ENCODE data around the gene NMNAT3. TPM values are rescaled to one million over a fixed set of nuclear protein-coding genes. Genes with fewer than 3 reads are reported as not detected.
A peak's percentile ranks its signal among the peaks of the same experiment; 100 is the strongest.

The NMNAT3 gene
- total RNA-seq, 1 donor from 2014 or later = 3.9 TPM

- FAIRE-seq = no peak
- TF ChIP-seq CTCF (IDR thresholded peaks at IDR 0.05; ENCODE audit: insufficient read depth, low read length, severe bottlenecking) = no peak
These were observed 31.3 kb downstream of the NMNAT3 start for GRCh38 chr3:139646512-139646911.

GRCh38 chr3:139642996-139643395 is 34.8 kb downstream of the NMNAT3 start:
- Histone ChIP-seq H3K36me3 (ENCODE audit: control insufficient read depth, insufficient read depth, low read length) (no peaks in the 10 kb centered on the region), H3K27me3 (ENCODE audit: control insufficient read depth, insufficient read depth, low read length) (no peaks in the 10 kb centered on the region), H3K4me3 (ENCODE audit: low read depth, low read length) (no peak overlapping the region)
- TF ChIP-seq CTCF (IDR thresholded peaks at IDR 0.05; ENCODE audit: insufficient read depth, low read length, severe bottlenecking) = no peak
- FAIRE-seq (no peak), DNase-seq (ENCODE audit: low read depth) (no peak)

More at GRCh38 chr3:139646512-139646911, 31.3 kb downstream of the NMNAT3 start:
- H3K4me3 ChIP-seq (ENCODE audit: low read depth, low read length) = no peak overlapping the region
- no peak for DNase-seq (ENCODE audit: low read depth)
- no peaks in the 10 kb centered on the region for H3K36me3 ChIP-seq (ENCODE audit: control insufficient read depth, insufficient read depth, low read length)
- H3K27me3 ChIP-seq (ENCODE audit: control insufficient read depth, insufficient read depth, low read length) = no peaks in the 10 kb centered on the region

- DNase-seq (ENCODE audit: low read depth) = peak; percentile 26
- Histone ChIP-seq H3K4me3 (ENCODE audit: low read depth, low read length) (no peak overlapping the region), H3K27me3 (ENCODE audit: control insufficient read depth, insufficient read depth, low read length) (no peaks in the 10 kb centered on the region), H3K36me3 (ENCODE audit: control insufficient read depth, insufficient read depth, low read length) (no peaks in the 10 kb centered on the region)
- no peak for TF ChIP-seq CTCF (IDR thresholded peaks at IDR 0.05; ENCODE audit: insufficient read depth, low read length, severe bottlenecking)
- no peak for FAIRE-seq
These were observed 37.3 kb downstream of the NMNAT3 start for GRCh38 chr3:139640456-139640855.

GRCh38 chr3:139639662-139640061 is 38.1 kb downstream of the NMNAT3 start:
- no peak for TF ChIP-seq CTCF (IDR thresholded peaks at IDR 0.05; ENCODE audit: insufficient read depth, low read length, severe bottlenecking)
- Histone ChIP-seq H3K27me3 (ENCODE audit: control insufficient read depth, insufficient read depth, low read length) (no peaks in the 10 kb centered on the region), H3K4me3 (ENCODE audit: low read depth, low read length) (no peak overlapping the region), H3K36me3 (ENCODE audit: control insufficient read depth, insufficient read depth, low read length) (no peaks in the 10 kb centered on the region)
- DNase-seq (ENCODE audit: low read depth) = no peak
- FAIRE-seq = no peak

GRCh38 chr3:139638518-139638917 is 39.3 kb downstream of the NMNAT3 start:
- FAIRE-seq (no peak), DNase-seq (ENCODE audit: low read depth) (no peak)
- no peaks in the 10 kb centered on the region for H3K27me3 ChIP-seq (ENCODE audit: control insufficient read depth, insufficient read depth, low read length)
- no peak for TF ChIP-seq CTCF (IDR thresholded peaks at IDR 0.05; ENCODE audit: insufficient read depth, low read length, severe bottlenecking)
- H3K36me3 ChIP-seq (ENCODE audit: control insufficient read depth, insufficient read depth, low read length) = no peaks in the 10 kb centered on the region
- H3K4me3 ChIP-seq (ENCODE audit: low read depth, low read length) = no peak overlapping the region

- DNase-seq (ENCODE audit: low read depth) = no peak
- TF ChIP-seq CTCF (IDR thresholded peaks at IDR 0.05; ENCODE audit: insufficient read depth, low read length, severe bottlenecking) = no peak
- Histone ChIP-seq H3K27me3 (ENCODE audit: control insufficient read depth, insufficient read depth, low read length) (no peaks in the 10 kb centered on the region), H3K36me3 (ENCODE audit: control insufficient read depth, insufficient read depth, low read length) (no peaks in the 10 kb centered on the region), H3K4me3 (ENCODE audit: low read depth, low read length) (no peak overlapping the region)
- FAIRE-seq = no peak
These were observed 41.3 kb downstream of the NMNAT3 start for GRCh38 chr3:139636511-139636910.
